Astrocyte (in vitro differentiated cells and primary cell): Measurements from ENCODE around the gene IBA57.

Experiments
- EZH2 ChIP-seq: IDR thresholded peaks from 2 replicates; pipeline ENCODE4 v1.6.1; 2012; ENCODE audit warnings: mild to moderate bottlenecking, low read length, inconsistent platforms; ENCODE audit not compliant: insufficient read depth
- TF ChIP-seq, protein P1 (sequence below): IDR thresholded peaks from 2 replicates; pipeline ENCODE4 v1.5.1; 2011; ENCODE audit warnings: low read depth, mild to moderate bottlenecking, inconsistent platforms, low read length, moderate library complexity; ENCODE audit not compliant: insufficient read depth

- TF ChIP-seq, protein P1, sequence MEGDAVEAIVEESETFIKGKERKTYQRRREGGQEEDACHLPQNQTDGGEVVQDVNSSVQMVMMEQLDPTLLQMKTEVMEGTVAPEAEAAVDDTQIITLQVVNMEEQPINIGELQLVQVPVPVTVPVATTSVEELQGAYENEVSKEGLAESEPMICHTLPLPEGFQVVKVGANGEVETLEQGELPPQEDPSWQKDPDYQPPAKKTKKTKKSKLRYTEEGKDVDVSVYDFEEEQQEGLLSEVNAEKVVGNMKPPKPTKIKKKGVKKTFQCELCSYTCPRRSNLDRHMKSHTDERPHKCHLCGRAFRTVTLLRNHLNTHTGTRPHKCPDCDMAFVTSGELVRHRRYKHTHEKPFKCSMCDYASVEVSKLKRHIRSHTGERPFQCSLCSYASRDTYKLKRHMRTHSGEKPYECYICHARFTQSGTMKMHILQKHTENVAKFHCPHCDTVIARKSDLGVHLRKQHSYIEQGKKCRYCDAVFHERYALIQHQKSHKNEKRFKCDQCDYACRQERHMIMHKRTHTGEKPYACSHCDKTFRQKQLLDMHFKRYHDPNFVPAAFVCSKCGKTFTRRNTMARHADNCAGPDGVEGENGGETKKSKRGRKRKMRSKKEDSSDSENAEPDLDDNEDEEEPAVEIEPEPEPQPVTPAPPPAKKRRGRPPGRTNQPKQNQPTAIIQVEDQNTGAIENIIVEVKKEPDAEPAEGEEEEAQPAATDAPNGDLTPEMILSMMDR: no peak
- no peak for TF ChIP-seq EZH2
These were observed 9.9 kb downstream of the IBA57 start for GRCh38 chr1:228175316-228176023.
